Activated CD8-positive, alpha-beta memory T cell treated with anti-CD3 and anti-CD28 coated beads, Interleukin-2, amount 50 U/mL, for 1 hour (primary cell): ENCODE data around the gene ACOX3.

Experiments
- DNase-seq: peaks from one replicate; pipeline ENCODE4 v3.0.0-alpha.2; 2020; ENCODE audit errors: extremely low read depth

ACOX3 gene

DNA sequence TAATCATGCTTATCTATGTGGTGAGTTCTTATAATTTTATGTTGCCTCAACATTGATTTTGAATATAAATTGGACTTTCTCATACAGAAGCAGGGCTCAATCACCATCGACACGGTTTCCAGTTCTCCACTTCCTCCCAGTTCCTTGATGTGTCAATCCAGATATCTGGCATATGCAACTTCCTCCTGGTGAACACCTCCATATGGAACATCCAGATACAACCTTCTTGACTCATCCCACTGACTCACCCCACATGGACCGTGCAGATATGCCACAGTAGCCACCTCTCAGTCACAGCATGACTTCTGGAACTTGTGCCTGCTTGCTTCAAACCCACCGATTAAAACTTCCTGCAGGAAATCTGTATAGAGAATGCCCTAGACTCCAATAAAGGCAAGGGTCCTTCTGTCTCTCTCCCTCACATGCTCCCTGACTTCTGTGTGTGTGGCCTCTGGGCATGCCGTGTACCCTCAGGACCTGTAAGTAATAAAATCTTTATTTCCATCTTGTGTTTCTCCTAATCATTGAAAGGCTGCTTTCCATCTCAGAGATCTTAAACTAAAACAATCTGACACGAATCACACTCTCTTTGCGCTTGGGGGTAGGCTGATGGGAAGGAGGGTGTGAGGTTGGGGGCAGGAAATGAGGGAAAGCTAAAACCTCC is 104.0 kb downstream of the ACOX3 start:
- DNase-seq = no peak

DNA sequence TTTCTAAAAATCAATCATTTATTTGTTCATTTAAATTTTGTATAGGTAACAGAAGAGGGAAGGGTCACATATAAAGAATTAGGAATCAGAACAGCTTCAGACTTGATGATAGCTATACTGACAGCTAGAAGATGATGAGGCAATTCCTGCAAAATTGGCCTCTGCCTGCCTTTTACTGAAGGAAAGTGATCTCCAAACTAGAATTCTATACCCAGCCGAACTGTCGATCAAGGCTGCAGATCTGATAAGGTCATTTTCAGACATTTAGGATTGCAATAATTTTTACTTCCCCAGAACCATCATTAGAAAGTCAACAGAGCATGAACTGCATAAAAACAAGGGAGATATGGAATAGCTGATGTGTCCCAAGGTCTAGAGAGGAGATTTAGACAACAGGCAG is 104.7 kb downstream of the ACOX3 start:
- no peak for DNase-seq

DNA sequence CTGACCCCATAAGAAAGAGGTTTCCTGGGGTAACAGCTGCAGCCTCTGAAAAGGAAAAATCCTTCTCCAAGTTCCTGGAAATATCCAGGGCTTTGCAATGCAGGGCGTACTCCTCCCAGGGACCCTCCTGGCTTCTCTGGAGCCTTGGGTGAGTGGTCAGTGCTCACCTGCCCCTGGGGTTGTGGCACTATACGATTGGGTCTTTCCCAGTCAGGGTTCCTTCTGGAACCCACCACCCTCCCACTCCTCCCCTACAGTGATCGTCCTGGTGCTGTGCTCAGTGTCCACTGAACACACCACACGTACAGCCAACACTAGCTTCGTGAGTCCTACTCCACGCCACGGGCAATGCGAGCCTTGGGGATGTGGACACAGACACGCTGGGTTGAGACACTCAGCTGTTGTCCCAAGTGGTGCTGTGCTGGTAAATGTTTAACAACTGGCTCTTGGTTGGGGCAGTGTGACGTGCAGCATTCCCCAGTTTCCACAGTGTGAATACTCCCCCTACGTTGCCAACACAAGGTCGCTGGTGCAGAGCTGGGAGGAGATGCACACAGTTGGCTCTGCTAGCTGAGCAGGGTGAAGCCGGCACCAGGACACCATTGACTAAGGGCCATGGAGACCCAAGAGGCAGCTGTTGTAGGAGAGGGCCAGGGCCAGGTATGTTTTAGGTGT is 105.6 kb downstream of the ACOX3 start:
- no peak for DNase-seq

DNA sequence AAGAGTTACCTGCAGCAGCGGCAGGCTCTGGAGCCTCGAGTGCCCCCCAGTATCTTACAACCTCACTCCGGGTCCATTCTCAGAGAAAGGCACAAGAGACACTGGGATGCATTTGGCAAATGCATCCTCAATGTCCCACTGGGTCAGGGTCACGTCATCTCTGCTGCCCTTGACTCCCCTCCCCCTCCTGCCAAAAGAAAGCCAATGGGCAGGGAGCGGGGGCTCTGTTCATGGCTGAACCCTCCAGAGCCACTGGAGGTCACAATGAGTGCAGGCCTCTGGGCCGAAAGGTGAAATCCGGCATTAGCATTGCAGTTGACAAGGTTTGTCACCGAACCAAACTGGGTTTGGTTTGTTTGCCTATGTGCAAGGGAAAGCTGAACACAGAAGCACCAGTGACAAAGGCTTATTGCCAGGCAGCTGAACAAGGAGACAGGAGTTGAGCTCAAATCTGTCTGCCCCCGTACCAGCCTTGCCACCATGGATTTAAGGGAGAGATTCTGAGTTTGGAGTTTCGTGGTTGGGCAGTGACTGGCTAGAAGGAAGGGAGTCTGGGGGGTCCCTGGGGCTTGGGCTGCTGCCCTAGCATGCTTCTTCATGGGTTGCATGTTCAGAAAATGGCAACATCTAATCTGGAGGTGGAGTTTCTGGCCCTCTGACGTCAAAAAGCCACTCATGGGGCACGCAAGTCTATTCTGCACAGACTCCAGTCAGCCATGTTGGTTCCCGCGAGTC is 106.6 kb downstream of the ACOX3 start:
- no peak for DNase-seq

- DNase-seq = no peak
Observed at GRCh38 chr4:8332891-8333331, 107.6 kb downstream of the ACOX3 start.

GRCh38 chr4:8332038-8332857 is 108.3 kb downstream of the ACOX3 start:
- no peak for DNase-seq

- DNase-seq = no peak
Observed at GRCh38 chr4:8331575-8331955, 109.0 kb downstream of the ACOX3 start.

GRCh38 chr4:8330821-8331574 is 109.5 kb downstream of the ACOX3 start:
- no peak for DNase-seq

DNA sequence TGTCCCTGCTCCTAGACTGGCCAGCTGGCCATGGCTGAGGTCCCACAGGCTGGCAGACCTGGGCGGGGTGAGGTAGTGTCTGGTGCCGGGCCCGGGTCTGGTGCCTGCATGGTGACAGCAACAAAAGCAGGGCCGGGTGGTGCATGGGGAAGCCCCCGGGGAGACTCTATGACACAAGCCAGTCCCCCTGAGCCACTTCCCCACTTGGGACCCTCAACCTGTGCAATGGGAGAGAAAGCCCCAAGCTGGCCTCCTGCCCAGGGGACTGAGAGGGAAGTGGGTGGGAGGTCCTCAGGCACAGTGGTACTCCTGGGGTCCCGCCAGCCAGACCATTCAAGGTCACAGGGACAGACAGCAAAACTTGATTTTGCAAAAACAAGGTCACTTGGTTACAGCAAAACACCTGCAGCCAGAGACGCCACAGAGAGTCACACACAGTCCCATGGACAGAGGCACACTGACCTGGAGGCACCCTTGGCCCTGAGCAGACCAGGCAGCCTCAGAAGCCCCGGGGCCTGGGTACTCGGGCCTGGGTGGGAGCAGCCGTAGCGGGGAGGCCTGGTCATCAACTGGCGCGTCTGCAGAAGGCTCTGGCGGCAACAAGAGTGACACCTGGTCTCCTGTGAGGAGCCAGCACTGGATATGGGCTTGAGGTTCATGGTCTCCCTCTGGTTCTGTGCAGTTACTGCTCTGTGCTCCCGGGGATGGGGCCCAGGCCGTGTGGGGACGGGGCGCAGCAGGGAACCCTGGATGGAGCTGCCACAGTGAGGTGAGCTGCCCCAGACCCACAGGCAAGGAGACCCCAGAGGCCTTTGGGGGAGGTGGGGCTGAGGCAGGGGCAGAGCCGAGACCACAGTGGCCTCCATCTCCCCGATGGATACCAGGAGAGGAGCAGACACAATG is 110.4 kb downstream of the ACOX3 start:
- no peak for DNase-seq

- no peak for DNase-seq
Observed at GRCh38 chr4:8329560-8329858, 111.0 kb downstream of the ACOX3 start.

DNA sequence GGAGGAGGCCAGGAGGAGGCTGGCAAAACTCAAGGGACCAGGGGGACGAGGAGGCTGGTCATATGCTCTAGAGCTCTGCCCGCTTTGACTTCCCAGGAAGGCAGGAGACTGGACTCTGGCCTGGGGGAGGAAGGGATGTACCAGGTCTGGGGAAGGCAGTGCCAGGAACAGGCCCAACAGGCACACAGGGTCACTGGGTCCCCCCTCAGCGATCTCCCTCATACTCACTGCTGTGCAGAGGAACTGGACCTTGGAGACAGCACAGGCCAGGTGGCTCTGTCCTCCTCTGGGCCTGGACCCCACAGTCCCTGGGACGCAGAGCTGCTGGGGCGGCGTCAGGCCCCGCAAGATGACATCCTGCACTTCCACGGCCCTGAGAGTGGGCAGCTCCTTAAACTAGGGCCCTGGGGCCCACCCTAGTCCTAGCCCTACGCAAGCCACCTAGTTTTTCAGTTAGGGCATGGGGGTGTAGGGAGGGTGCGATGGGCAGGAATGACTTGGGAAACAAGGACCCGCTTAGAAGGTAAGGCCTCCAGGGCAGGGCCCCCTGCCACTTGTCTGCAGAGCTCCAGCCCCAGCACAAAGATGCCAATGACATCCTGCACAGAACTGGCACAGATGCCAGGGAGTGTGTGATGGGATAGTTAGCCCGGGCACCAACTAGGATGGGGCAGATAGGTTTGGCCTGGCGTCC is 111.5 kb downstream of the ACOX3 start:
- DNase-seq = no peak

DNA sequence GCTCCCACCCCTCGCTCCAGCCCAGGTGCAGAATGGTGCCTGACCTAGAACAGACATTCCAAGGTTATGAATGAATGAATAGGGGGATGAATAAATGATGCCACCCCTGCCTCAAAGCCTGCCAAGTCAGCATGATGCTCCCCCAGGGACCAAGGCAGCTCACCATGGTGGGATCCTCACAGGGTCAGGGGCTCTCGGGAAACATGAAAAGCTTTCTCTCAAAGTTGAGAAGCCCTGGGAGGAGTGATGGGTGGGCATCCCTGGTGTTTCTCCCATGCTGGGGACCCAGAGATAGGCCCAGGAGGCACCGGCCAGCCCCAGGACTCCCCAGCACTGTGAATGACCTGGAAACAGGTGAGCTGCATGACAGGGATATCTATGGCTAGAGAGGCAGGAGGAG is 112.1 kb downstream of the ACOX3 start:
- no peak for DNase-seq

DNA sequence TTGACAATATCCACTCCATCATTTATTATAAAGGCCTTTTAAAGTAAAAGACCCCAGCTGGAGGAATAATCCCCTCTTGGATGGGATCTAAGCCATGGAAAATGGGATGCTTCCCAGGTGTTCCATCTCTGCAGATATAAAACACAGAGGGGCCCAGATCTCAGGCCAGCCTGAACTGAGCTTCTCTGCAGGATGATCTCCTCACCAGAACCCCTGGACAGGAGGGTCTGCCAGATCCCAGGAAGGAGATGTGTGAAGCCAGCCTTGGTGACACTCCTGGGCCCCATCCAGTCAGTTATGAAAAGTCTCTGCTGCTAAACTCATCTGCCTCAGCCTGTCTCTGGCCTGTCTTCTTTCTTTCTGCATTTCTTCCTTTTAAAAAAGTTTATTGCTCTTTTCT is 114.3 kb downstream of the ACOX3 start:
- DNase-seq = no peak

DNA sequence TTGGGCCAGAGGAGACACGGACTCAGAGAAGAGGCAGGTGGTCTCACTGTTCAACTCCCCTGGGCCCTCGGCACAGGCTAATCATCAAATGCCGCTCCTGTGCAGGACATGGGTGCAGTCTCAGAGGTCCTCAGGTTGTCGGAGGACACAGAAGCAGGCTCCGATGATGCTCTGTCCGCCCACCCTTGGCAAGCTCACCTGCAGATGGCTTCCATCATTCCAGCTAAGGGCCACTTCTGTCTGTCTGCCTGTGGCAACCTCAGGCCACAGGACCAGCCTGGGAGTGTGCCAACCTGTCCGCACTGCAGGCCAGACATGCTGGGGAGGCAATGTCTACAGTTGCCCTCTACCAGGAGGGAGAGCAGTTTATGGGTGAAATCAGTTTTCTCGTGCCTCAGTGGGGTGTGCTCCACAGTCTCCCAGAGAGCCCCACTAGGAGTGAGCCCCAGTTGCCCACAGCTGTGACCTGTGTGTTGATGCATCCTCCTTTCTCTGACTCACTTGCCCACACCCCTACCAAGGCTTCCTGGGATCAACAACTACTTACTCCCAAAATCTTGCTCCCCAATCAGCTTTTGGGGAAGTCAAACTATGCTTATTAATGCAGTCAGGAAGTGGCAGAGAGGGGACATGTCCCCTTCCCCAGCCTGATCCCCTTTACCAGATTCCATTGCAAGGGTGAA is 115.1 kb downstream of the ACOX3 start:
- DNase-seq = no peak

GRCh38 chr4:8324640-8325239 is 115.8 kb downstream of the ACOX3 start:
- no peak for DNase-seq

DNA sequence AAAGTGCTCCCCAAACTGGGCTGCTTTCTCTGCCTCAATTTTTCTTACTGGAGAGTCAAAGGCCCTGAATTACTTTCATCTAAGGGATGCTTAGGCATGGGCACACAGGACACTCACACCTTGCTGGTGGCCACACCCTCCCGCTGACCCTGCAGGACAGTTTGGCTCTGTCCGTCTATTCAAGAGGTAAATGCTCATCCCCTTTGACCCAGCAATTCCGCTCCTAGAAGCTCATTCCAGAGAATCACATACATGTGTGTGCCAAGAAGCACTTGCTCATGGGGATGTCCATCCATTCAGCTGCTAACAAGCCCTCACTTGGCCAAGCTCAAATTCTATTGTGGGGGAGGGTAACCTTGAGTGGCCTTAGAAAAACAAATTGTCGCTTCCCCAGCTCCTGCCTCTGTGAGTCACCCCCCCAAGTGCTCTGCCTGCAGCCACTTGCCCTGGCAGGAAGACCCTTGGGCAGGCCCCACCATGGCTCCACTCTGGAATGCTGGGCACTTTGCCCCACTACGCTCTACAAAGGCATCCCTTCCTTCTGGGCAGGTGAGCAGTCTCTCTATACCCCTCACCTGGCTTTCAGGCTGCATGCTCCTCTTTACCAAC is 116.5 kb downstream of the ACOX3 start:
- DNase-seq = no peak

- no peak for DNase-seq
Observed at GRCh38 chr4:8322794-8323704, 117.5 kb downstream of the ACOX3 start.
